H1 (cell line): Measurements from ENCODE around the gene NLRC3. TPM values are rescaled to one million over a fixed set of nuclear protein-coding genes. Genes with fewer than 3 reads are reported as not detected.

Source experiments
- CTCF ChIA-PET: fragments of 300-600 bp; sonication (Branson Sonifier 250); formaldehyde crosslinking; loops from one replicate; lab custom pipeline; 2021; ENCODE audit not compliant: partially characterized antibody; lab: Charles Lee
- POLR2A ChIA-PET: fragments of 300-600 bp; sonication (Branson Sonifier 250); formaldehyde crosslinking; loops from one replicate; lab custom pipeline; 2021; ENCODE audit warnings: inconsistent platforms; ENCODE audit not compliant: partially characterized antibody; lab: Charles Lee
- DNase-seq, 2 experiments: peaks; one replicate each; pipeline versions ENCODE4 v3.0.0 to v3.0.0-alpha.2; 2010 to 2022; ENCODE audit warnings: low spot score in 2 of 2, low read depth in 1 of 2, mixed read lengths in 1 of 2
- FAIRE-seq: peaks from 2 replicates; lab custom pipeline; 2011; peaks lifted over from hg19 to GRCh38; lab: Jason Lieb, UNC
- H2AFZ ChIP-seq: 2 replicates; pipeline ENCODE4 v1.8.1; 2012; ENCODE audit warnings: low read length, inconsistent platforms
- H2AK5ac ChIP-seq: 2 replicates; pipeline ENCODE4 v1.6.1; 2013; ENCODE audit warnings: low read depth, low read length
- H2BK120ac ChIP-seq: replicated peaks from 2 replicates; pipeline ENCODE3; 2013; ENCODE audit warnings: low read depth, low read length, inconsistent platforms
- H2BK12ac ChIP-seq: 2 replicates; pipeline ENCODE4 v1.6.1; 2013; ENCODE audit warnings: low read depth, low read length
- H2BK15ac ChIP-seq: 2 replicates; pipeline ENCODE4 v1.6.1; 2013; ENCODE audit warnings: low read length
- H2BK20ac ChIP-seq: 2 replicates; pipeline ENCODE4 v1.6.1; 2013; ENCODE audit warnings: low read length
- H2BK5ac ChIP-seq: 2 replicates; pipeline ENCODE4 v1.6.1; 2013; ENCODE audit warnings: low read depth, low read length
- H3K14ac ChIP-seq: 2 replicates; pipeline ENCODE4 v1.6.1; 2013; ENCODE audit warnings: inconsistent platforms; ENCODE audit not compliant: insufficient read length
- H3K18ac ChIP-seq: 2 replicates; pipeline ENCODE4 v1.6.1; 2013; ENCODE audit warnings: low read length; ENCODE audit errors: extremely low read depth
- H3K23ac ChIP-seq: 2 replicates; pipeline ENCODE4 v1.6.1; 2013; ENCODE audit warnings: inconsistent platforms; ENCODE audit not compliant: insufficient read length
- H3K23me2 ChIP-seq: 2 replicates; pipeline ENCODE4 v1.6.1; 2013; ENCODE audit warnings: low read depth, low read length
- H3K27ac ChIP-seq: 2 replicates; pipeline ENCODE4 v1.6.1; 2011; ENCODE audit warnings: low read depth, low read length, inconsistent platforms
- H3K27me3 ChIP-seq, 4 experiments: replicated peaks in 1 of 4; 1 replicate in 1 of 4; 2 replicates in 3 of 4; pipeline versions ENCODE4 v1.6.1 to v1.8.1; 2011 to 2013; ENCODE audit warnings: low read length in 3 of 4, mild to moderate bottlenecking in 3 of 4, inconsistent platforms in 2 of 4, mixed read lengths in 2 of 4, moderate library complexity in 1 of 4; ENCODE audit not compliant: control insufficient read depth in 3 of 4, insufficient read depth in 3 of 4; ENCODE audit errors: extremely low read depth in 1 of 4
- H3K36me3 ChIP-seq, 4 experiments: 2 replicates each; pipeline versions ENCODE4 v1.6.1 to v1.8.1; 2011 to 2013; ENCODE audit warnings: mild to moderate bottlenecking in 4 of 4, low read length in 3 of 4, moderate library complexity in 2 of 4, control low read depth in 1 of 4, inconsistent platforms in 1 of 4; ENCODE audit not compliant: insufficient read depth in 4 of 4, control insufficient read depth in 2 of 4
- H3K4ac ChIP-seq: replicated peaks from 2 replicates; pipeline ENCODE3; 2013; ENCODE audit warnings: low read length, low read depth, mixed read lengths, inconsistent platforms; ENCODE audit not compliant: insufficient read length
- H3K4me1 ChIP-seq, 4 experiments: replicated peaks in 1 of 4; 1 replicate in 1 of 4; 2 replicates in 3 of 4; pipeline versions ENCODE4 v1.6.1 to v1.8.1; 2011 to 2013; ENCODE audit warnings: low read length in 3 of 4, inconsistent platforms in 2 of 4, mixed read lengths in 1 of 4; ENCODE audit not compliant: insufficient read depth in 4 of 4, control insufficient read depth in 3 of 4
- H3K4me2 ChIP-seq, 2 experiments: 2 replicates each; pipeline versions ENCODE4 v1.6.1 to v1.8.1; 2011 to 2013; ENCODE audit warnings: low read depth in 2 of 2, low read length in 2 of 2, control low read depth in 1 of 2, inconsistent platforms in 1 of 2, mild to moderate bottlenecking in 1 of 2; ENCODE audit not compliant: insufficient read depth in 1 of 2
- H3K4me3 ChIP-seq, 4 experiments: fragments of 200-600, 300-600 bp in 1 of 4; sonication (generic), shearing (Covaris generic), sonication (Bioruptor Twin) in 1 of 4; 2 replicates each; pipeline versions ENCODE4 v1.5.1 to v1.8.1; 2011 to 2016; ENCODE audit warnings: low read length in 4 of 4, low read depth in 3 of 4, control low read depth in 2 of 4, inconsistent platforms in 2 of 4, mild to moderate bottlenecking in 2 of 4, mixed read lengths in 1 of 4, moderate library complexity in 1 of 4; ENCODE audit not compliant: insufficient read depth in 2 of 4; ENCODE audit errors: extremely low read depth in 1 of 4
- H3K56ac ChIP-seq: replicated peaks from 2 replicates; pipeline ENCODE3; 2013; ENCODE audit warnings: low read depth, mild to moderate bottlenecking, mixed read lengths, low read length, inconsistent platforms; ENCODE audit not compliant: insufficient read length
- H3K79me1 ChIP-seq: 2 replicates; pipeline ENCODE4 v1.6.1; 2013; ENCODE audit warnings: low read depth, low read length, control low read depth
- H3K79me2 ChIP-seq, 2 experiments: 2 replicates each; pipeline versions ENCODE4 v1.6.1 to v1.8.1; 2012 to 2013; ENCODE audit warnings: low read length in 2 of 2, mild to moderate bottlenecking in 2 of 2, inconsistent platforms in 1 of 2; ENCODE audit not compliant: insufficient read depth in 2 of 2, control insufficient read depth in 1 of 2
- H3K9ac ChIP-seq, 4 experiments: replicated peaks in 1 of 4; 1 replicate in 1 of 4; 2 replicates in 3 of 4; pipeline versions ENCODE4 v1.6.1 to v1.8.1; 2011 to 2013; ENCODE audit warnings: low read depth in 3 of 4, low read length in 3 of 4, control low read depth in 2 of 4, mild to moderate bottlenecking in 2 of 4, moderate library complexity in 2 of 4, inconsistent platforms in 1 of 4; ENCODE audit errors: extremely low read depth in 1 of 4
- H3K9me3 ChIP-seq, 2 experiments: 2 replicates each; pipeline versions ENCODE4 v1.6.1 to v1.8.1; 2012 to 2013; ENCODE audit warnings: mild to moderate bottlenecking in 2 of 2, moderate library complexity in 2 of 2, control low read depth in 1 of 2, inconsistent platforms in 1 of 2, low read depth in 1 of 2, low read length in 1 of 2, mixed read lengths in 1 of 2; ENCODE audit not compliant: insufficient read depth in 2 of 2
- H4K20me1 ChIP-seq, 2 experiments: replicated peaks in 1 of 2; 2 replicates each; pipeline versions ENCODE3 to v1.8.1; 2011 to 2013; ENCODE audit warnings: inconsistent platforms in 2 of 2, low read length in 2 of 2, mild to moderate bottlenecking in 1 of 2; ENCODE audit not compliant: insufficient read depth in 2 of 2, control insufficient read depth in 1 of 2
- H4K5ac ChIP-seq: 2 replicates; pipeline ENCODE4 v1.6.1; 2013; ENCODE audit warnings: low read length, low read depth, mixed read lengths, inconsistent platforms; ENCODE audit not compliant: insufficient read length
- H4K8ac ChIP-seq: 2 replicates; pipeline ENCODE4 v1.8.0; 2013; ENCODE audit warnings: mild to moderate bottlenecking, moderate library complexity, low read length, inconsistent platforms; ENCODE audit not compliant: insufficient read depth; ENCODE audit errors: extremely low read depth
- H4K91ac ChIP-seq: replicated peaks from 2 replicates; pipeline ENCODE3; 2013; ENCODE audit warnings: low read length, mixed read lengths, inconsistent platforms; ENCODE audit not compliant: insufficient read length
- CEBPB ChIP-seq: IDR thresholded peaks from 2 replicates; pipeline ENCODE4 v1.6.1; 2012; ENCODE audit warnings: low read depth, low read length
- CREB1 ChIP-seq: IDR thresholded peaks from 2 replicates; pipeline ENCODE4 v1.6.1; 2012; ENCODE audit warnings: inconsistent platforms
- CTCF ChIP-seq, 3 experiments: IDR thresholded peaks; 1 replicate in 2 of 3; 2 replicates in 1 of 3; pipeline versions ENCODE4 v1.5.1 to v1.6.1; 2011; ENCODE audit warnings: low read length in 3 of 3, mild to moderate bottlenecking in 3 of 3, inconsistent platforms in 2 of 3, low read depth in 1 of 3, moderate library complexity in 1 of 3; ENCODE audit not compliant: insufficient read depth in 1 of 3; ENCODE audit errors: control extremely low read depth in 1 of 3
- HDAC2 ChIP-seq, 2 experiments: fragments of 300-600 bp in 1 of 2; sonication (generic) in 1 of 2; IDR thresholded peaks; 2 replicates each; pipeline ENCODE4 v1.6.1; 2011 to 2012; ENCODE audit warnings: low read depth in 2 of 2, low read length in 2 of 2, mild to moderate bottlenecking in 2 of 2, moderate library complexity in 2 of 2, borderline replicate concordance in 1 of 2, inconsistent platforms in 1 of 2
- KDM1A ChIP-seq: fragments of 200-600, 300-600 bp; sonication (generic); IDR thresholded peaks from 2 replicates; pipeline ENCODE4 v1.7.1; 2016; ENCODE audit warnings: mild to moderate bottlenecking, low read length, borderline replicate concordance
- PHF8 ChIP-seq: fragments of 200-600 bp; sonication (generic); conservative IDR thresholded peaks from 2 replicates; pipeline ENCODE4 v1.7.1; 2012; ENCODE audit warnings: low read depth, mild to moderate bottlenecking, inconsistent platforms, low read length, moderate library complexity
- RBBP5 ChIP-seq: IDR thresholded peaks from 2 replicates; pipeline ENCODE4 v1.7.1; 2012; ENCODE audit warnings: low read depth, mild to moderate bottlenecking, inconsistent platforms, low read length, moderate library complexity, borderline replicate concordance
- SP4 ChIP-seq: IDR thresholded peaks from 2 replicates; pipeline ENCODE4 v1.6.1; 2012; ENCODE audit warnings: low read length, inconsistent platforms
- SUZ12 ChIP-seq: fragments of 200-600 bp; sonication (generic); IDR thresholded peaks from 2 replicates; pipeline ENCODE4 v1.6.1; 2012; ENCODE audit warnings: mild to moderate bottlenecking, inconsistent platforms, low read length, moderate library complexity, mixed read lengths
- TBP ChIP-seq: IDR thresholded peaks from 2 replicates; pipeline ENCODE4 v1.6.1; 2011; ENCODE audit warnings: low read depth, low read length, improper control_type of control experiment
- WGBS, 2 experiments: shearing (Covaris generic) in 1 of 2; methylation state at CpG; one replicate each; pipeline versions ENCODE4 v1.1.6 to v1.1.7; 2013 to 2015; ENCODE audit warnings: low lambda C conversion rate in 2 of 2, mixed read lengths in 2 of 2, inconsistent platforms in 1 of 2, low coverage in 1 of 2, missing lambda C conversion rate in 1 of 2; ENCODE audit not compliant: insufficient replicate concordance in 2 of 2, insufficient coverage in 1 of 2, insufficient read length in 1 of 2; ENCODE audit errors: extremely low coverage in 1 of 2, missing lambda C conversion rate in 1 of 2; 5-methylcytosine and 5-hydroxymethylcytosine counted together
- polyA plus RNA-seq, 7 experiments: library from polyadenylated mRNA; depleted of rRNA in 3 of 7; stranded (reverse) in 5 of 7; unstranded in 2 of 7; fragments of >200 nt in 5 of 7; fragments of 200-250 nt in 2 of 7; gene quantifications; 1 replicate in 5 of 7; 2 replicates in 1 of 7; 4 replicates in 1 of 7; pipeline versions ENCODE4 v1.2.1 to v1.2.3, GENCODE V29; 2011 to 2013; ENCODE audit warnings: missing spikeins in 2 of 7, mixed read lengths in 2 of 7
- total RNA-seq: library from RNA; stranded (reverse); fragmentation: NEBNext Ultra II Directional; extraction: Animal tissue kit (Norgen Biotek cat#: 25700); gene quantifications from 2 replicates; pipeline ENCODE4 v1.2.1, GENCODE V29; 2021

The NLRC3 gene
- total and polyA plus RNA-seq, 2 of the 8 experiments (the other 6 are each of a cell fraction or from before 2014, with no cell fraction given), result 0.18 to 0.20 TPM

GRCh38 chr16:3625331-3625730, 48.1 kb upstream of the NLRC3 start:
- Histone ChIP-seq H3K23me2 (no peaks in the 10 kb centered on the region), H3K23ac (no peak overlapping the region), H3K9me3 (no peaks in the 10 kb centered on the region), H4K91ac (no peak overlapping the region), H3K14ac (no peak overlapping the region), H2BK20ac (no peak overlapping the region), H3K18ac (no peak overlapping the region), H2AFZ (no peak overlapping the region), H4K8ac (no peak overlapping the region), H3K4me1 (peaks cover 0 to 3% (median 0%) of the 10 kb centered on the region in 4 experiments; a peak in 2 of 7 replicates), H3K4ac (no peak overlapping the region), H2BK5ac (no peak overlapping the region), H3K79me1 (no peaks in the 10 kb centered on the region; the same call in 1 of the 2 replicates), H2BK15ac (no peak overlapping the region), H3K79me2 (peaks cover 0 to 2% of the 10 kb centered on the region in 2 experiments; a peak in 1 of 4 replicates), H3K9ac (no peak overlapping the region), H2BK120ac (no peak overlapping the region), H3K27ac (no peak overlapping the region), H3K56ac (no peak overlapping the region), H4K5ac (no peak overlapping the region), H3K36me3 (no peaks in the 10 kb centered on the region), H2AK5ac (no peak overlapping the region), H3K27me3 (no peaks in the 10 kb centered on the region), H3K4me3 (no peak overlapping the region), H3K4me2 (no peak overlapping the region), H2BK12ac (no peak overlapping the region), H4K20me1 (peaks cover 0 to 2% of the 10 kb centered on the region in 2 experiments)
- 86% methylated on average over 5 of the region's 5 CpGs; no CpG with 5 or more reads in 1 of the 2 experiments for WGBS, 2 experiments
- ChIA-PET CTCF (interaction anchor here (1.0 to 1.2 kb wide), 2 partner anchors 9 to 19 kb away, joined by 3 read pairs; no protein-coding TSS in a partner anchor), POLR2A (no interaction called here)
- FAIRE-seq, result no peak
- no peak for TF ChIP-seq CEBPB
- no peak for TF ChIP-seq HDAC2 (IDR thresholded peaks at IDR 0.05; ENCODE audit: borderline replicate concordance in 1 of 2, low read depth in 2 of 2, low read length in 2 of 2)
- TF ChIP-seq PHF8, result no peak
- no peak for TF ChIP-seq SUZ12
- TF ChIP-seq RBBP5, result no peak
- TF ChIP-seq CREB1, result no peak
- TF ChIP-seq CTCF (IDR thresholded peaks at IDR 0.05; ENCODE audit: control extremely low read depth in 1 of 3, insufficient read depth in 1 of 3, low read depth in 1 of 3, low read length in 3 of 3), result no peak
- no peak for TF ChIP-seq KDM1A
- TF ChIP-seq SP4, result no peak
- TF ChIP-seq TBP, result no peak
- no peak for DNase-seq
